HG03139 (cell line): ENCODE measurements around the gene CSPG5.

Experiments
- ATAC-seq: cut with Tn5 transposase; IDR thresholded peaks from one replicate; pipeline ENCODE4 v1.9.1; 2021; ENCODE audit not compliant: unreplicated experiment

Gene CSPG5

DNA sequence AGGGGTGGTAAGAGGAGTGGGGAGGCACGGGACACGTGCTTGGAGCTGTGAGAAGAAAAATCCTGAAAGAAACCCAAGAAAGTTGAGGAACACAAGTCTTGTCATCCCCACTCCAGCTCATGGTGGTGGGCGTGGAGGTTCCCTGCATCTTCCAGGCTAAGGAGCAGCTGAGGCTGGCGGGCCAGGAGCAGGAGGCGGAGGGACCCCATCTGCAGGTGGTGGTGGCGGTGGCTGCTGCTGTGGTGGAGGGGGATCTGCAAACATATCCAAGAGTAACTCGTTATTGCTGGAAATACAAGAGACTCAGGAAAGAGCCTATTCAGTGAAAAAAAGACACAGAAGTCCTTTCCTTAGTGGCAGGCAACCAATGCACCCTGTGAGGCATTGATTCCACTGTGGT is 9.4 kb upstream of the CSPG5 start:
- no peak for ATAC-seq

DNA sequence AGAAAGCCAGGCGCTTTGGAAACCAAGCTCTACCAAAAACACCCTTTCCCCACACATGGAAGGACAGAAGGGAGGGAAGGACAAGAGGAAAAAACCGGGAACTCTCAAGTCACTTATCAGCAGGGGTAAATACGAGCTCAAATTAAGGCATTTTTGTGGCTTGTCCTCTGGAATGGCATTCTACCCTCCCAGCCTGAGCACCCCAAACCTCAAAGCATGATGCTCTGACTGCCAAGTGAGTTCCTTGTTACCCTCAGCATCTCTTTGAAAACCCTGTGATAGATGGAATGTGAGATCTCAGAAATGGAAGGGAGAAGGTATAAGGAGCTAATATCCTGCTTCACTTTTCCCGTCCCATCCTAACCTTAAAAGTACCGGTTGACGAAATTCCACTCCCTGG is 8.1 kb upstream of the CSPG5 start:
- ATAC-seq = no peak

DNA sequence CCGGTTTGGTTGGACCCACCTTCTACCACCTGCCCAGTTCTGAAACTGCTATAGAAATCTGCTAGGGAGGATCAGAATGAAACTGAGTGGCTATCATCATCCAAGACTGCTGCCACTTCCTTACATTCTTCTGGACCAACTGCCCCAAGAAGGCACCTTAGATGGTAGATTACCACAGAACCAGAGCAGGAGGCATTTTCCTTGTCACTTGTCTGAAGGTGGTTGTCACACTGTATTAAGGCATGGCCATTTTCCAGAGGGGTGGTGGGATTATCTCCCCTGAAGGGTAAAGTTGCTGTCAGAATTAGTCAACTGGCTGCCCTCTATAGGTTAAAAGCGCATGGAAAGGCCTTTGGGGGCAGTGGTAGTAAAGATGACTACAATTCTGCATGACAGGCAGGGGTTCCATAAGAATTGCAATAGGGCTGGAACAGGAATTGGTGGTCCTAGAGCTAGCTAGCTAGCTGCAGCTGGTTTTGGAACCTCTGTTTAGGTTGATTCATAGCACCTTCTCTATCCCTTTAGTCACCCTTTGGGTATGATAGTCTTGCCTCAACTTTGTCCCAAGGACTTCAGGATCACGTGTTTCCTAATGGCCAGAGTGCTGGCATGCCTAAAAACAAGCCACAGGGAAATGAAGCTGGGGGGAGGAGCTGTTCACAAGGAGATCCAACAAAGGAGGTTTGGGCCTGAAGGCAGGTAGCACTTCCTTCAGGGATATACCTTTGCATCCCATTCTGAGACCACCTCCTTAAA is 4.8 kb upstream of the CSPG5 start:
- ATAC-seq = no peak

DNA sequence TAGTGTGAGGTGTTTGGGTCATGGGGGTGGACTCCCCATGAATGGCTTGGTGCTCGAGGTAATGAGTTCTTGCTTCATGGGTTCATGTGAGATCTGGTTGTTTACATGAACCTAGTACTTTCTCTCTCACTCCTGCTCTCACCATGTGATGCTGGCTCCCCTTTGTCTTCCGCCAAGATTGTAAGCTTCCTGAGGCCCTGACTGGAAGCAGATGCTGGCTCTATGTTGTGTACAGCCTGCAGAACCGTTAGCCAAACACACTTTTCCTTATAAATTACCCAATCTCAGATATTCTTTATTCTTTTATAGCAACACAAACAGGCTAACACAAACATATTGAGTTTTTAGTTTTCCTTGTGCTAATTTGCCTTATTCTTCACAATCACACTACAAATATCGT is 3.2 kb upstream of the CSPG5 start:
- ATAC-seq = no peak

DNA sequence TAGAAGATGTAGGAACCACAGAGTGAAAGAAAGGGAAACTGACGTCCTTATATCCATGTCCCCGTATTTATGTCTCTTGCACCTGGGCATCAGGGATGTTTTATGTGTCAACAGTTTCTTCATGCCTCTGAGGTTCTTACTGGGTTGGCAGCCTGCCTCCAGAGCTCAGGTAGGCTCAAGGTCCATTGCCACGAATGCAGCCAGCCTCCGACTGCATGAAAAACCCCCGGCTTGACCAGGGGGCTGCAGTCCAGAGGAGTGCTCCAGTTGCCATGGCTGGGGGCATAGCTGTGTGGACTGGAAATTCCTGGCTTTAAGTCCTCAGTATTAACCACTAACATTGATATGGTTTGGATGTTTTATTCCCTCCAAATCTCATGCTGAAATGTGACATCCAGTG is 2.8 kb upstream of the CSPG5 start:
- no peak for ATAC-seq

DNA sequence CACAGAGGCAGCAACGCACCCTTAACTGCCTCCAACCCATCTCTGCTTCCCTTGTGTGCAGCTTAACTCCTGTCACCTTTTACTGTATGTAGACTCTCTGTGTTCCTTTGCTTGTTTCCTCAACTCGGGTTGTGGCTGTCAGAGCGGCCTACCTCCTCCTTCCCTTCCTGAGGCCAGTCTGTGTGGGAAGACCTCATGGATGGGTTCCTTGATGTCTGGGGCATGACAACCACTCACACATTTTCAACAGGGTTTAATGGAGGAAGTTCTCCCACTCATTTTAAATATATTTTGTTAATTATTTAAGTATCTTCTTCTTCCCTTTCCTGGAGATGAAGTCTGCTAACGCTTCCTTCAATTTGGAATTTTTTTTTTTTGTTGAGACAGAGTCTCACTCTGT is 1.8 kb upstream of the CSPG5 start:
- no peak for ATAC-seq

DNA sequence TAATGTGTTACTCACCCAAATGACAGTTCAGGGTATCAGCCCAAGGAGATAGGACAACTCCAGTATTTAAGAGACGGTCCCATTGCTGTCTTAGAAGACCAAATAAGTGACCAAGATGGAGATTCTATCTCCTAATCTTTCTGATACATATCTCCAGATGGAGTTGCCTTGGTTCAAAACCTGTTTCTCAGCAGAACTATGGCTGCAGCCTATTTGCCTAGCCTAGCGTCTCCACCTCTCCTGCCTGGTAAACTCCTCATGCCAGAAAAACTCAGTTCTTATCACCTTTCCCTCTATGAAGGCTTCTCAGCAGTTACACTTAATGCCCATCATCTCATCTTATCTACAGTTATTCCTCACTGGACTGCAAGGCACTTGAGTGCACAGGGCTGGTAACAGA is 1.2 kb upstream of the CSPG5 start:
- no peak for ATAC-seq

DNA sequence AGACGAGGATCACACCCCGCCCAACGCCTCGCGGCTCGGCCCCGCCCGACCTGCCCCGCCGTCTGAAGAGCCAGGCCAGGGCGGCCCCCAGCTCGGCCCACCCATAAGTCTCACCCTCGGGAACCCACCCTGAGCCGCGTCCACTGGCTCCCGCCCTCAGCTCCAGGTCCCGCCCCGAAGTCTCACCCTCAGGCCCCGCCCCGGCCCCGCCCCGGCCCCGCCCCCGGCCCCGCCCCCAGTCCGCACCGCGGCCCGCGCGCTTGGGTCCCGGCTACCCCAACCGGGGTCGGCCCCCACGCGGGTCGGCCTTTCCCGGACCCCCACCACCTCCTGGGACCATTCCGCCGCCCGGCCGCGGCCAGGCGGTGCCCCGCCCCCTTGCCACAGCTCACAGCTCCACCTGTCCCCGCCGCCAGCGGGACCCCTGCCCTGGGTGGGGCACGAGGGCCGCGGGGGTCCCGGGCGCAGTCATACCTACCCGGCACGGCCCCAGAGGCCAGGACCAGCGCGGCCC is 489 bp downstream of the CSPG5 start:
- no peak for ATAC-seq

DNA sequence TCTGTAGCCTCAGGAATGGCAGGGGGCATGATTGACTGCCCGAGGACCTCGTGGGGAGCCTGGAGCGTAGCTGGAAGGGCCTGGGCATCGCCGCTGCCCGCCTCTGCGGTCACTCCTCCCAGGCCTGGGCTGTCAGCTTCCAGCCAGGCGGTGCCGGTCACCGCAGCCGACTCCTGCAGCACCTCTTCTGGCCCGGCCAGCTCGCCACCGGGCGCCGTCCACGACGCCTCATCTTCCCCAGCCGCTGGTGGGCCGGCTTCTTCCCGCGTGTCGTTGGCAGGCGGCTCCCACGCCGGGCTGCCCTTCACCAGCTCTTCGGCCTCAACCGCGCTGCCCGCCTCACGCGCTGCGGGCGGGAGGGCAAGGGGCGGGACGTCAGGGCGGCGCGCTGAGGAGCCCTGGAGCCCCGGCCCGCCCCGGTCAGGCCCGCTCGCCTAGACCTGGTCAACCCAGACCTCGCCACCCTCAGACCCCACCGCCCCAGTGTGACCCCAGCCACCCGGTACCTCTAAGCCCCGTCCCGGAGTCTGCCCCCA is 1.0 kb downstream of the CSPG5 start:
- no peak for ATAC-seq

DNA sequence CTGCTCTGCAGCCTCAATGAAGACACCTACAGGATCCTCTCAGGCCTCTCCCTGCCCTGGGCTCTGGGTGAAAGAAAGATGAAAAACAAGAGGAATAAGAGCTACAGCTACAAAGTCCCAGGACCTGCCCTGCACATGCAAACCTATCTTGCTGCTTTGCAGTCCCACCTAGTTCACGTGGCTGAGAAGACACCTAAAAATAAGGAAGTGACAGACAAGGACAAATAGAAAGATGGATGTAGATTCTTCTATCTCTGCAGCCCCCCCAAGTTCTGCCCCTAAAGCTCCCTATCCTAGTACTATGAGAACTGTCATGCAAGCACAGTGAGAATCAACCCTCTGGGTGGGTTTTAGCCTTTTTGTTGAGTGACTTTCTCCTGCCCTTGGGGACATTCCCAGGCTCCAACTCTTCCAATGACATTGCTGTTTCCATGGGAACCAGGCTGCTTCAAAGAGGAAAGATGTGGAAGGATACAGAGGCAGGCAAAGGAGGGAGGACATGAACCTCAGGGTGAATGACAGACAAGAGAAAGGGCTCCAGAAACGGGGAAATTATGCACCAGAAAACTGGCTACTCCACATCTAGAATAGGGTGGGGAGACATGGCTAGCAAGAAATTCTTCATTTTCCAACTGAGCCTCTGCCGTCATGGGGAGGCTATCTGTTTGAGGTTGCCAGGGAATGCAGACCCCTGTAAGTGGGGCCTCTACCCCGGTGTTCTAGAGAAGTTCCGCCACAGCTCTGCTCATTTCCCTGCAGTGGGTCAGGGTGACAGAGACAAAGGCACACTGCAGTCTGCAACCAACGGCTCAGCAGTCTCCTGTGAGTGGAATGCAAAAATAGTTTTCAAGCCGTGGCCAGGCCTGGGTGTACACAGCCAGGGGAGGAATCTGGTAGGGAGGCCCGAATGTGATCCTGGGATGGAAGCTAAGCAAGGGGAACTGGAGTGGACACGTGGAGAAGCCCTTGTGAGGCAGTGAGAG is 5.2 kb downstream of the CSPG5 start:
- ATAC-seq = no peak

DNA sequence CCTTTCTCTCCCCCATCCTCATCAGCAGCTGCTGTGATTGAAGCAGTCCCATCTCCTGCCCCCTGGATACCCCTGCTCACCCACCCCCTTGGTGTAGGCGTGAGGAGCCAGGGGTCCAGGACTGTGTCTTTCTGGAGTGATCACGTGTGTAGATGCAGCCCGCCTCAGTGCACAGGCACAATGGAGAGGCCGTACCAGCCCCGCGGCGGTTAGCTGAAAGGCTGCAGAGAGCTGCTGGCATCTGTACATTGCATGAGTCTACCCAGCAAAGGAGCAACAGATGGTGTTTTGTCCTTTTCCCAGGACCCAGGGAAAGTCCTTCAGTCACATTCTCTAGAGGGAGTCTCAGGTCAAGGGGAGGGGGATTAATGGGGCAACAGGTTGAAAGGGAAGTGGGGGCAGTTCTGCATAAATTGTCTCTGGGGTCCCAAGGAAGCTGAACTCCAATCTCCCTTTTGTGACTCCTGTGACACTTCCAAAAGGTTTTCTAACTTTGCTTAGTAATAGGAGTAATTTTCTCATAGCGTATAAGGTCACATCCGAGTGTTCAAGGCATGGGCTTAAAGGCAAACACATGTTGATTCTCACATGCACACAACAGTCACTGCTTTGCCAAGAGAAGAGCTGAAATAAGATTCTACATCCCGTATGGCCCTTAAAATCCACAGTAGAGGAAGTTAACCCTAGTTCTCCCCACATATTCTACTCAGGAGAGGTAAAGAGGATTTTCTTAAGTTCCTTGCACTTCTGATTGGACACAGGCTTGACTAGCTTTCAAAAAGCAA is 7.1 kb downstream of the CSPG5 start:
- no peak for ATAC-seq

DNA sequence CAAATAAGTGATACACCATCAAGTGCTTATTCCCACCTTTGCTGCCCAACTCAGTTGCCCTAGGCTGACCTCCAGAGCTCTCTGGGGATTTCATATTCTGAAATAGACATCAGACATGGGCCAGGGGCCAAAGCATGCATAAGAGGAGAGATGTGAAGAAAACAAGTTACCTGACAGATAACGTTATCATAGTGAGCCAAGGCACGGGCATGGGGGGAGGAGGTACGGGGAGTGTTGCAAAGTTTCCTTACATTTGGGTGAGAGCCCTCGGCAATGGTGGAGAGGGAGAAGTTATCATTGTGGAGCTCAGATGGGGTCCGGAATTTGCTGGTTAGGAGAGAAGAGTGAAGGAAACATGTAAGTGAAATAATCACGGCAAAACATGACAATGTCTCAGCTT is 9.8 kb downstream of the CSPG5 start:
- ATAC-seq = no peak

DNA sequence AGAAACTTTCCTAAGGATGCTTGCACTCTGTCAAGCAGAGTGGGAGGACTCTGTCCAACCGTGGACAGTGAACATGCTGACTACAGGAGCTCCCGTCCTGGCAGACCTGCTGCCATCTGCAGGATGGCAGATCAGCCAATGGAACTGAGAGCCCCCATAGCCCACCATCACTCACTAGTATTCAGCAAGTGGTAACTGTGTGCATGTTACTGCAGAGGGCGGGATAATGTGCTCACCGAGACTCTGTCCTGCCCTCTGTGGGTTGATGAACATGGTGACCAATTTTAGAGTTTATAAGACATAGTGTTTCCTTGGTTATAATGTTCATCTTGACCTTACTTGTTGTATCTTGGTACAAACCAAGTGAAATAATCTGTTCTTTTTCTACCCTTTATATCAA is 11.5 kb downstream of the CSPG5 start:
- no peak for ATAC-seq

DNA sequence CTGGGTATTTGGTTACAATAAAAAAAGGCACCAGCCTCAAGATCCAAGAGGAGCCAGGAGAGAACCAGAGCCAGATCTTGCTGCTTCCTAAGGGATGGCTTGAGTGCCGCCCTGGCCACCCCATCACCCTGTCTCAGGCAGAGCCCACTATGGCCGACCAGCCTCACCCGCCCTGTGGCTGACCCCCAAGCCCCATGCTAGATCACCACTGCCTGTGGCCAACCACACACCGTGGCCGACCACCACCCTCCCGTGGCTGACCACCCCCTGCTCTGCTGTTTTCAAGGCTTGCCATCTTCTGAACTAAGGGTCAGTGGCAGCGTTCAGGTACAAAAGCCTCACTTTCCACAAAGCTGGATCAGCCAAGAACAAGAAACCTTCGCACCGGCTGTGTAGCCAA is 12.0 kb downstream of the CSPG5 start:
- no peak for ATAC-seq

DNA sequence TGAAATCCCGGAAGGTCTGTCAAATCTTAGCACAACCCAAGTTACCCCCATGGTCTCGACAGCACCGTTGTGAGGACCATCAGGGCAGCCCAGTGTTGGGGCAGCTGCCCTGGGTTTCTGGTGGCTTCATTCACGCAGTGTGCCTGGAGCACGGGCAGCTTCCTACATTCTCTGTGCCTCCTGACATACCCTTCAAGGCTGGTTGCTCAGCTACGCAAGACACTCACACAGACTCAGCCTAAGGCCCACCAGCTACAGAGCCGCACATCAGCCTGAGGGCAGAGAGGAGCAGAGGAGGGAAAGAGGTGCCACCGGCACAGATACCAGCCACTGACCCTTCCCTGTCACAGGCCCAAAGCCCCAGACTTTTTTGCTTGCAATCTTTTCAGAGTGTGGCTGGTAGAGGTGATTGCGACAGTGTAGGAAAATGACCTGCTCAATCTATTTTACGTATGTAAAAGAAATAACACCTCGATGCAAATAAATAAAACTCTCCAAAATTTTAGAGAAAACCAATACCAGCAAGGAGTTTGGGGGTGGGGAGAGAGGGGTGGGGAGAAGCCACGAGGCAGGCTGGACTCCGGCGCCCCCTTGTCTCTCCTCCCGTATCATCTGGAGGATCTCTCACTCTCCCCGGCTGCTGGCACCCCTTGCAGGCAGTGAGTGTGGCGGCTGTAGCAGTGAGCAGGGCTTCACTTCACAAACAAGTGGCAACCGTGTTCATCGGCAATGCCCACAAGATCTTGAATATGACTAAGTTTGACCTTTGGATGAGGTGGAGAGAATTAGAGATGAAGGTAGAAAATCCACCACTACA is 12.7 kb downstream of the CSPG5 start:
- ATAC-seq = no peak

DNA sequence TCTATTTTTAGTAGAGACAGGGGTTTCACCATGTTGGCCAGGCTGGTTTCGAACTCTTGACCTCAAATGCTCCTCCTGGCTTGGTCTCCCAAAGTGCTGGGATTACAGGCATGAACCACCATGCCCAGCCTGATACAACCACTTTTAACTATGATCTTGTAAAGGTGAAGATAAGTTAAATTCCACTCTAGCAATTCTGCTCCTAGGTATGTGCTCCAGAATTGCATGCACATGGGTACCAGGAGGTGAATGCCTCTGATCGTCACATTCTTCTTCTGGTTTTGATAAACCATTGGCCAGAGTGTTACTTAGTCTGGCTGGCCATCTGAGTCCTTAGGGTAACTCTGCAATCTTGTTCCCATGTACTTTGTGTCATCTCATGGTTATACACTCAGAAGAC is 22.3 kb downstream of the CSPG5 start:
- no peak for ATAC-seq

DNA sequence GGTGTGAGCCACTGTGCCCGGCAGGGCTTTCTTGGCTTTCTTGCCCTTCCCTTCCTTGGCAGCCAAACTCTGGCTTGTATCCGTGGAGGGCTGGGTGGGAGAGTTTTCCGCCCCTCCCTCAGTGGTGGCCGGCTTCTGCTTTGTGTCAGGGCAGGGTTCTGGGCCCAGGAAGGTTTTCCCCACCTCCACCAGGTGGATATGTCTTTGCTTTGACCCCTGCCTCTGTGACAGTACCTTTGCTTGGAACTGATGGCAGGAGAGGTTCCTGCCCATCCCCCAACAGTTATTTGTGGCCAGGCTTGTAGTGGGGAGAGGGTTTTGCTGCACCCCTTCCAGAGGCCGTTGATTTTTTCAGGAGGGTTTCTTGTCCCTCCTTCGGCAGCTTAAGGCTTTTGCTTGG is 24.3 kb downstream of the CSPG5 start:
- ATAC-seq = no peak

DNA sequence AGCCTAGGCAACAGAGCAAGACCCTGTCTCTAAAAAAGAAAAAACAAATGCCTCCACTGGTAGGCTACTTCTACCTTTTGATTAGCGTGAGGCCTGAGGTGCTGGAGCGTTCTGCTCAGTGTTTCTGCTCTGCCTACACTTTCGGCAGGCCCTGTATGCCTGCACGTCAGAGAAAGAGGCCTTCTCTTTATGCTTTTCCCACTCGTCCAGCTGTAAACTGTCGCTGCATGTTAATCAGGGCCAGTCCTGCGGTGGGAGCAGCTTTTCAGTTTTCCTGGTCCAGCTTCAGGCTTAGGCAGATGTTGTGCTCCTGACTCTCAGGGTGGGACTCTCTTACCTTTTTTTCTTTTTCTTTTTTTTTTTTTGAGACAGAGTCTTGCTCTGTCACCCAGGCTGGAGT is 25.3 kb downstream of the CSPG5 start:
- no peak for ATAC-seq

DNA sequence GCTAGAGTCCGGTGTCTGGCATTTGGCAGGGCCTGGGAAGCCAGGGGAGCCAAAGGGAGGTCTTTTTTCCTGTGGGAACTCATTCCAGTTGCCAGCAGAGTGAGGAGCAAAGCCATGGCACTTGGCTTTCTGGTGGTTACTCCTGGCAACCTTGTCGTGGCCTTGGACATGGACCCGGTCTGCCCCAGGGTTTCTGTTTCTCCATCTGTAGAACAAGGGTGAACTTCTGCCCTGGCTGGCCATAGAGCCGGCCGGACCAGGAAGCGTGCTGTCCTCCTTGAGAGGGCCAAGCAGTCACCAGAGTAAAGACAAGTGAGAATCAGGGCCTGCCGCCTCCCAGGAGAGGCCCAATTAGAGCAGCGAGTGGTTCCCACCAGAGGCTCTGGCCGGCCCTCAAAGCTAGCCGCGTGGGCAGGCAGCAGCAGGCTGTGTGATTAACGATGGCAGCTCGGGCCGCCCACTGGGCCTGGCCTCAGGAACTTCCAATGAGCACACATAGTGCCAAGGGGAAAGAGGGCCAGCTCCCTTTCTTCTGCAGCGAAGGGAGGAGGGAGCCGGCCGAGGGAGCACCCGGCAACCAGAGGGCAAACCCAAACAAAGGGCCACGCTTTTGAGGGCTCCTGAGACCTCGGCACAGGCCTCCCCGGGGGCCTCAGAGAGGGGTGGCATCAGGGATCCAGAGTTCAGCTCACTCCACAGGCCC is 36.0 kb downstream of the CSPG5 start:
- ATAC-seq = no peak
